Measurements from ENCODE around the gene GYPC.
"Not testable (repeated sequence)": the region's sequence is repeated elsewhere in the genome, so short reads cannot be mapped to it uniquely, and the experiment has no call there.

Gene GYPC

DNA sequence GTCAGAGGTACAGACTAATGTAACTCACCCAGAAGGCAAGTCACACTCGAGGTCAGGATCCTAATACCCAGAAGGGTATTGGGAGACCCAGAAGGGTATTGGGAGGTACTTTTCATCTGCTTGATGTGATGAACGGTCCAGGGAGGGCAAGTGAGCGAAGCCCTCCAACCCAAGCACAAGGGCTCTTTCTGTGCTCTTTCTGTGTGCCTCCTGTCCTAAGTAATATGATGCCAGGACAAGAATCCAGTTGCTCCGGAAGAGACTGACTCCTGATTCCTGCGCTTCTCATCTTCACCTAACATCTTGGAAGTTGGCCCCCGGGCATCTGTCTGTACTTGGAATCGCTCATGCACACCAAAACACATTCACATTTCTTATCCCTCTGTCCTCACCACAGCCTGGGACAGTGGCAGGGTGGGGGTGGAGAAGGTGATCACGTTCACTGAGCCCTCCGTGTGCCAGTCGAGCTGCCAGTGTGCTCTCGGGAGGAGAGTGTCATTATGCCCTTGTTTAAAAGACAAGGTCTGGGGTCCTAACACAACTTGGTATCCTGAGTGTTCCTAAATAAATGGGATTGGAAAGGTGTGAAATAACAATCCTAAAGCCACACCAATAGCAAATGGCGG, 17.1 kb downstream of the GYPC start:
- no peak for DNase-seq

DNA sequence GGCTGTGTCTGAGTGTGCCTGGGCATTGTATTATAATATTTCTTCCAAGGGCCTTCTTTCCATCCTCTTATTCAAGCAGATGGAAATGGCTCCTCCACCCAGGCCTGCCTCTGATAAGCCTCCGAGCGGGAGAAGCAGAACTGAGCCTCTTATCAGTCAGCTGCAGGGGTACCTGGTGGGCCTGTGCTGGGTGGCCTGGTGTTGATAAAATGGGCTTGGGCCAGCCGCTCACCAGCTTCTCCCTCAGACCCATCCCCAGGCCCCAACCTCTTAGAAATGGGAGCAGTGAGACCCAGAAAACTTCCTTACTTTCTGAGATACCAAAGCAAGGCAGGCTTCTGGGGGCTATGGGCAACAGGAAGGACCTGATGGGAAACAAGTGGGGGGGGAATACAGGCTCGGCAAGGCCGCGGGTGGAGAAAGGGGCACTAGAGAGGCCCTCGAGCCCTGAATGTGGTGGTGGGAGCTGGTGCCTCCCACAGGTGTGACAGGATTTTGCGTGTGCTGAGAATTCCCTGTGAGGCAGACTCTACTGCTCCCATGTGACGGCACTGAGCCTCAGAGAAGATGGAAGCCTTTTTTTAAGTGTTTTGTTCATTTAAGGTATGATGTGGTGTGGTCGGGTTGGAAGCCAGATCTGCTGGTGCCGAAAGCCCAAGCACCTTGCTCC, 18.3 kb downstream of the GYPC start:
- no peak for DNase-seq

DNA sequence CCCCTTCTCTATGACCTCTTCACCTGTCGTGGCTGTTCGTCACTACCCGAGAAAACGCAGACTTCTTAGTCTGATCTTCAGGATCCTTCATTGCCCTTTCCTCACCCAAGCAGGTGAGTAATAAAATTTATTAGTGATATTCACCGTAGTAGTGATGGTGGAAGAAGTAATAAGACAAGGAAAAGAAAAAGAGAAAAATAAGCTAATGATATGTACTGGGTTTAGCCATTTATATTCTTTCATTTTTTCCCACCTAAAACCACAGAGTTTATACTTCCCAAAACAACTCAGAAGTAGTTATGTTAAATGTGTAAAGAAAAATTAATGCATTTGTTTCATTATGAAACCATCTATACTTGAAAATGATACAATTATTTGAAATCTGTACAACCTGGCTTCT, 19.7 kb downstream of the GYPC start:
- DNase-seq = no peak

DNA sequence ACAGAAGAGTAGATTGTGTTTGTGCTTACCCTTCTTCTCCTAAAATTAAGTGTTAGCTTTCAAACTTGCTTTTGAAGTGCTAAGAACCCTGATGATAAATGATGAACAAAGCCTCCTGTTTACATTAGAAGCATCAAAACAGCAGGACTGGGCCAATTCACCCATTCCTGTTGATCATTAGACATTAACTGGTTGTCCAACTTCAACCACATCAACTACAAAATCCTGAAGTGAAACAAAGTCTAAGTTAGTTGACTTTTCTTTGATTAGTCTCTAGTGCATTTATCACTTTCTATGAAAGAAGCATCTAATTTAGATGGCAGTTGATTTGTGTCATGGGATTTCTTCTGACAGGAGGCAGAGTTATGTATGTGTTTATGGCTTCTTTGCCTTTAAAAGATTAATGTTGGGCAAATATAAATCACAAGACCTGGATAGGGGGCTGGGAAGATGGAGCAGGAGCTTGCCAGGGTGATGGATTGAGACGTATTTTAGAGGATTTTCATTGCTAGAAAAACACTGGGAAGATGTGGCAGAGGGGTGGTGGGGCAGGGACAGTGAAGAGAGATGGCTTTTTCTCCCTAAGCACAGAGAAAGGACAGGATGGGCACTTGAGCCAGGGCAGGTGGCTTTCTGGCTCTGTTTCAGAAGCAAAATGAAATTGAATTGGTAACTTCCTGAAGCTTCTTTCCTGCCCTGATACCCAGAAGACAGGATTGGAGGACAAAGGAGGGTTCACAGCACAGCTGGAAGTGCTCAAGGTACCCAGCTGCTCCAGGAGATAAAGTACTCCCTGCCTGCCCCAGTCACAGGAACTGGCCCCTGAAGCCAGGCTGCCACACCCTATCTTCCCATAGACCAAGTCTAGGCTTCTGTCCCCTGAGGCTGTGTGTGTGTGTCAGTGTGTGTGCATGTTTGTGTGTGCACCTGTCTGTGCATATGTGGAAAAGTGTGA, 20.5 kb downstream of the GYPC start:
- DNase-seq = no peak

DNA sequence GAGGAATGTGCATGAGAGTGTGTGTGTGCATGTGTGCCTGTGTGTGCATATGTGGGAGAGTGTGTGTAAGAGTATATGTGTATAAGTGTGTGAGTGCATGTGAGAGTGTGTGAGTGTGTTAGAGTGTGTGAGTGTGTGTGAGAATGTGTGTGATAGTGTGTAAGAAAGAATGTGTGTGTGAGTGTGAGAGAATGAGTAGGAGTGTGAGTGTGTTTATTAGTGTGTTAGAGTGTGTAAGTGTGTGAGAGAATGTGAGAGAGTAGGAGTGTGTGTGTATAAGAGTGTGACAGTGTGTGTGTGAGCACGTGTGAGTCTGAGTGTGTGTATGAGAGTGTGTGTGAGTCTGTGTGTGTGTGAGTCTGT, 21.2 kb downstream of the GYPC start:
- no peak for DNase-seq

DNA sequence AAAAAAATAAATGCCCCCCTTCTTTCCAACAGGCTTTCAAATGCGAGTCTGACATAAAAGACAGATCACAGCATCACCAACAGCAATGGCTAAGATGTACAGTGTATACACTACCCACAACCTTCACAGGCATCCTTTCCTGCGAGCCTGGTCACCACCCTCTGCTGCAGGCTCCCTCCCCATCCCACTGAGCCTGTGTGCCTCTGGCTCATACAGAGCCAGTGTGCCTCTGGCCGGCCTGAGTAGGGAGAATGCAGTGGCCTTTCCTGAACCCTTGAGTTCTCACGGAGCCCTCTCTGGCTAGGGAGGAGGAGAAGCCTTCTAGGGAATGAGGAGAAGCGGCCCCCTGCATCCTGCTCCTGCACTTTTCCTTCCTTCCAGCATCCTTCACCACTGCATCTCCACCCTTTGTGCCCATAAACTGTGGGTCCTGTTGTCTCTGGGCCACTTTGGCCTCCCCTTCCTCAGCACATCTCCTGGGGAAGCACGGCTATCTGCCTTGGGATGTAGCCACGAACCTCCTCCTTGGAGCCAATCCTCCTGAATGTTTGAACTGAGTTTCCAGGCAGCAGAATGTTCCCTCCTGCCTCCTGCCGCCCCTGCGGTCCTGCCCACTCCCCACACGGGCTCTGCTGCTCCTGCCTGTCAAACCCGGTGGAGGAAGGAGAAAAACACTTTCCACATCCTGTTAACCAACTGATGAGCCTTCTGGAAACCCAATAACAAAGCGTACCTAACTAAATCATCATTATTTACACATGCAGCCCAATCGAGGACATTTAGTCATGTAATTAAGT, 22.5 kb downstream of the GYPC start:
- no peak for DNase-seq

DNA sequence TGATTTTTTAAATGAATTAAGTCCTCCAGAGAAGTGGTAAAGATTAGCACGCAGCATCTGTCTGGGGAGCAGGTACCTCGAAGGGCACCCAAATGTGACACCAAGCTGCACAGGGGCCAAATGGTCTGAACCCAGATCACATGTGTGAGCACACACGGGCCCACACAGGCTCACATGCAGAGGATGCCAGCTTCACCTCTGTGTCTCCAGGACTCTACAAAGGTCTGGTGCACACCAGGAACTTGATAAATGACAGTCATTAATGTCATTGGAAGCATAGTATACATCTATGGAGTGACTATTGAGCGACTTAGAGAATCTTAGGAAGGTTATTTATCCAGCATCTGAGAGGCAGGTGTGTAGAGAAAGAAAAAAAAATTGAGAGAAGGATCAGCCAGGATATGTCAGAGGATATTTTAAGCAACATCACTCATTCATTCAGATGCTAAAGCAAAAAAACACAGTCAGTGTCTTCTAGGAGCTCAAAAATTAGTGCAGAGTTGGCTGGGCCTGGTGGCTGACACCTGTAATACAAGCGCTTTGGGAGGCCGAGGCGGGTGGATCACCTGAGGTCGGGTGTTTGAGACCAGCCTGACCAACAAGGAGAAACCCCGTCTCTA, 23.2 kb downstream of the GYPC start:
- DNase-seq = no peak

DNA sequence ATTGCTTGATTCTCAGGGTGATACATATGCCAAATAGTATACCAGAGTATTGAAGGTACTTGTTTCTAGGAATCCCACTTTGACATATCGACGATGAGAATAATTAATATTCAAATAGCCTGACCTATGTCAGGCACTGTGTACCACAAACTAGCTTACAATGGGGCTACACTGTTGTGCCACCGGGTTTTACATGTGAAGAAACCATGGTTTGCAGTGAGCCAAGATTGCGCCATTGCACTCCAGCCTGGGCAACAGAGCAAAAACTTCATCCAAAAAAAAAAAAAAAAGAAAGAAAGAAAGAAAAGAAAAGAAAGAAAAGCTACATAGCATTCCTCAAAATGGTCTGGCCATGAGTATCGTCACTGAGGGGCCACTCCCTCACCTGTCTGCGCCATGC, 25.5 kb downstream of the GYPC start:
- no peak for DNase-seq

DNA sequence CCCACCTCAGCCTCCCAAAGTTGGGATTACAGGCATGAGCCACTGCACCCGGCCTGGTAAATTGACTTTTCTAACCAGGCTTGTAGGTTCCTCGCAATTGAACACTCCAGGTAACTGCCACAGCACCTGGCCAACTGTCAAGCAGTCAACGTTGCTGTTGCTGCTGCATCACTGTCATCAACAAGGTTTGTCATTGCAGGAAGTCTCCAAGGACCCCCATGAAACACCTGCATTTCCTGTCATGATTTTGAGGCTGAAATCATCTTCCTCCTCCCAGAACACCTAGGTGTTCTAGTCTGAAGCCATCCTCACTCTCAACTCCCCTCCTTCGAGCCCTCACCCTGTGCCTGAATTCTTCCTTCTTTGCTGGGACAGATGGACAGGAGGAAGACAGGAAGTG, 29.7 kb downstream of the GYPC start:
- no peak for DNase-seq

DNA sequence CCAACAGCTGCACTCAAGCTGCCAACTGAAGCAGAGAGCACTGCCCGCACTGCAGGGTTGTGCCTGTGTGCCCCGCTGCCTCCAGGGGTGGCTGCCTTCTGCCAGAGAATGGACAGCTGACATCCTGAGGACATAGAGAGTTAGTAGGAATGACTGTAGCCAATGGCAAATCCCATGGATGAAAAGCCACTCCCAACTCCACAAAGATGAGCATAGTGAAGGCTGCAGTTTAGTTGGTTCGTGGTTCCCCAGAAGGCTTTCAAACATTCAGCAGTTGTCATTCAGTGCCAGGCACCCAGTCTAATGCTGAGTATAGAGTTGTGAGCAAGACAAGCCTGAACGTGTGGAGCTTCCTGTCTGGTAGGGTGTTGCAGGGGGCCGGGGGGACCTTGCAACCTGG, 30.3 kb downstream of the GYPC start:
- DNase-seq = no peak

DNA sequence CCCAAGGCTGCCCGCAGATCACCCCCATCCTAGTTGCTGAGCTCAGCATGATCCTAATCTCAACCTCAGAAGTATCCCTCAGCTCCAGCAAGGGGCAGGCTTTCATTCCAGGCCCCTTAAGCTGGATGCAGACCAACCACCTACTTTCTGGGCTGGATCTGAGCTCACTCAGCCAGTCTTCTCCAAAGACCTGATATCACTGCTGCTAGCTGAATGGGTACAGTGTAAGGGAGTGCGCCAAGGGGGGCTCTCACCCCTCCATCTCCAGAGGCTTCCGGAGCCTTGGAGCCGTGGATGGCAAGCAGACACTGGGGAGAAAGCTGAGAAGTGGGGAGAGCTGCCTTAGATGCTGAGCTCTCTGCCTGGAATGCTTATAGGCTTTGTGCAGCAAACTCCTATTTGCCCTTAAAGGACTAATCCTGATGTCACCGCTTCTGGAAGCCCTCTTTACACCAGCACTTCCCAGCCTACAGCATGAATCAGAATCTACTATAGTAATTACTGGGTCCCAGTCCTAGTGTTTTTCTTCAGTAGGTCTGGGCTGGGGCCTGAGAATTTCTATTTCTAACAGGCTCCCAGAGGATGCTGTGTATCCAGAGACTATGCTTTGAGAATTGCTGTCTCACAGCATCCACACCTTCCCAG, 31.0 kb downstream of the GYPC start:
- no peak for DNase-seq

DNA sequence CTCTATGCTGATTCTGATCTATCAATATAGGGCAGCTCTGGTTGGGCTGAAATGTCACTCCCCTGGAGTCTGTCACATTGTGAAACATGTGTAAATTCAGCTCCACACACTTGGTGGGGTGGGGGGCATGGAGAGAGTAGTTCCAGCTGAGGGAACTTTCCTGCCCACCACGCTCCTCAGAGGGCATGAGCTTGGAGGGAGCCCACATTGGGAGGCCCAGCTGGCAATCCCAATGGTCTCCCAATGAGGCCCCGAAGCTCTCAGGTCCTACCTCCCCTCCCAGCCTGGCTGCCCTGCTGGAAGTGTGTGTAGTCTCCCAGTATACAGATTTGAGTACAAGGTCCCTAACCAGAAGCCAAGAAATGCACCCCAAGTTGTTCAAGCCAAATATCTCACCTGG, 31.5 kb downstream of the GYPC start:
- no peak for DNase-seq

DNA sequence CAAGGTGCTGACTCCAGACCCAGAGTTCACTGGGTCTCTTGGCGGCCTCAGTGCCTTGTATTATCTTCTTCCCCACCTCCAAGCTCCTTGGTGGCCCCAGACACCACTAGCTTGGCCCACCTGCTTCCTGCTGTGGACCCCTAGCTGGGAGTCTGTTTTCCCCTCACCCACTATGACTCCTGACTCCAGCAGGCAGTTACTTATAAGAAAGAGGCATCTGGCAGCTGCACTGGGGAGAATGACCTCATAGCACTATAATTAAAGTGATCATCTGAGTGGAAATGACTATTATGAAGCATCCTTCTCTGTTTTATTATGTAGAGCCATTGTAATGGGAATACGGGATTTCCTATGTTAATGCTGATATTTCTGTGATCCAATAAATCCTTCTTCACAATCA, 32.6 kb downstream of the GYPC start:
- DNase-seq = not testable (repeated sequence)

DNA sequence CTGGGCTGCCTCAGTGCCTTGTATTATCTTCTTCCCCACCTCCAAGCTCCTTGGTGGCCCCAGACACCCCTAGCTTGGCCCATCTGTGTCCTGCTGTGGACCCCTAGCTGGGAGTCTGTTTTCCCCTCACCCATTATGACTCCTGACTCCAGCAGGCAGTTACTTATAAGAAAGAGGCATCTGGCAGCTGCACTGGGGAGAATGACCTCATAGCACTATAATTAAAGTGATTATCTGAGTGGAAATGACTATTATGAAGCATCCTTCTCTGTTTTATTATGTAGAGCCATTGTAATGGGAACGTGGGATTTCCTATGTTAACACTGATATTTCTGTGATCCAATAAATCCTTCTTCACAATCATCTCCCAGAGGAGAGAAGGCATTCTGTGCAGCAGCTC, 36.3 kb downstream of the GYPC start:
- DNase-seq = not testable (repeated sequence)

DNA sequence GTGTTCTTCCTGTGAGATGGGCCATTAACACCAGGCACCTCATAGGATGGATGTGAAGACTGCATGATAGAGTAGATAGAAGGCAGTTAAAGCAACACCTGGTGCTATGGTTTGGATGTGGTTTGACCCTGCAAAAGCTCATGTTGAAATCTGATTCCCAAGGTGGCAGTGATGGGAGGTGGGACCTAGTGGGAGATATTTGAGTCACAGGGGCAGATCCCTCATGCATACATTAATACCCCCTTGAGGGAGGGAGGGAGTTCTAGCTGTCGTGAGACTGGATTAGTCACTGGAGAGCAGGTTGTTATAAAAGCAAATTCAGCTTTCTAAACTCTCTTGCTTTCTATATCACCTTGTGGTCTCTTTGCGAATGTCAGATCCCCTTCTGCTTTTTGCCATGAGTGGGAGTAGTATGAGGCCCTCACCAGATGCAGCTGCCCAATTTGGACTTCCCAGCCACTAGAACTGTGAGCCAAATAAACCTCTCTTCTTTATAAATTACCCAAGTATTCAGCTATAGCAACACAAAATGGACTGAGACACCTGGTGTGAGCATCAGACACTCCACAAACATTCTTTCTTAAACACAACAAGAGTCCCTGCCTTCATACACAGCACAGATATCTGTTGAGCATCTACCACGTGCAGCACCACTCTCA, 37.1 kb downstream of the GYPC start:
- not testable (repeated sequence) for DNase-seq

DNA sequence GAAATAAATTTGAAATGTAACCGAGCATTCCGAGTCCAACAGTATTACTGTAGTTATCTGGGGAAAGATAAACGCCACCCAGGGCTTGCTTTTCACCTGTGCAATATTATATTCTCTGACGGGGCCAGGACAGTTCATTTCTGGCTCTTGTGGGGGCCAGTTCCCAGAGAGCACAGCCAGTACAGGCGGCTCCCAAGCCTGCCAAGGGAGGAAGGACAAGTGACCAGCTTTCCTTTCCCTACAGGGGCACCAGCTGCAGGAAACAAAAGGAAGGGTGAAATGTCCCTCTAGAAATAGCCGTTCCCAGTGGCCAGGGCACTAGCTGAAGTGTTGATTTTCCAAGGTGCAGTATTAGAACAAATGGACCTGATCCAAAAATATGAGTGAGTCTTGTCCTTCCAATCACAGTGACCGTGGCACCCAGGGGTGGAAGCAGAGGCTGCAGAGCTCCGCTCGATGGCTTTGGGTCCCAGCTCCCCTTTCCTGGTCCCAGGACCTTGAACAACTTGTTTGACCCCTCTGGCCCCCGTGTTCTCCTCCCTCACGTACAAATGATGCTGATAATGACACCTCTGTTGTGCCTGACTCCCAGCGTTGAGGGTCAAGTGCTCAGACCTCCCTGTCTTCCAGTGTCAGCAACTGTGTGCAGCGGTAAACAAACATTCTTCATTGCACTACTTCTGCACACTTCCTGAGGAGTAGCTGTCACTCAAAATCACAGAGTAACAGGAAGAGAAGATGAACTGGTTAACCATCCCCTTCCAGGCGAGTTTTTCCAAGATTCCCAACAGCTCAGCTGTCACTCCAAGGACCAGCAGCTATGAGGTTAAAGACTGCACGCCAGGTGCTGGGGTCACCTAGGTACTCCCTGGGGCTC, 40.9 kb downstream of the GYPC start:
- DNase-seq = no peak

DNA sequence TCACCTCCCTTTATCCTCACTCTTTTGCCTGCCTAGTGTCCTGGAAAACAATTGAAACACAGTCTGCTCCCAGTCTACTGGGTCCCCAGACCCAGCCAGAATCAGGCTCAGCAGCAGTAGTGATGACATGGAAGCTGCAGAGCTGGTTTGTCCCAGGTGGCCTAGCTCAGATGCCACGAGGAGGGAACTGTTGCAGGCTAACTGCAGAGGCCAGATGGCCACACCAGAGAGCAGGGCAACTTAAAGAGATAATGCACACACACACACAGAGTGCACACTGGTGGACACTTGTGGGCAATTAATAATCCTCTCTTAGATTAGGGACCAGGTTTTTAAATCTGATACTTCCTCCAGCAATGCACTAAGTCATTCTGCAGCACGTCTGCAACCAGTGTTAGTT, 42.4 kb downstream of the GYPC start:
- DNase-seq = no peak

DNA sequence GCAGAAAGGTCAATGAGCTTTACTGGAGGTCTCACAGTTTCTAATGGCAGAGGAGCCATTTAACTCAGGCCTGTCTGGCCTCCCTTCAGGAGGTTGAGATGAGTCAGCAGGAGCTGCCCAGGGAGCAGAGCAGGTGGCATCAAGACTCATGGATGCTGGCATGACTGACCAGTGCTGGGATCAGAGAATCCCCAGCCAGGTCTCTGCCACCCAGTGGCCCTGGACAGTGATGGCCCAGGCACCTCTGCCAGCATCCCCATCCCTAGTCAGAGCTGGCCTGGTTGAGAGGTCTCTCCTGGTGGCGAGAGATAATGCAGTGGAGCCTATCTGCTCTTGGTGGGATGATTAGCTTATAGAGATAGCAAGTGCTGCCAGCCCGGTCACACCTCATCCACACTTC, 43.1 kb downstream of the GYPC start:
- DNase-seq = no peak

DNA sequence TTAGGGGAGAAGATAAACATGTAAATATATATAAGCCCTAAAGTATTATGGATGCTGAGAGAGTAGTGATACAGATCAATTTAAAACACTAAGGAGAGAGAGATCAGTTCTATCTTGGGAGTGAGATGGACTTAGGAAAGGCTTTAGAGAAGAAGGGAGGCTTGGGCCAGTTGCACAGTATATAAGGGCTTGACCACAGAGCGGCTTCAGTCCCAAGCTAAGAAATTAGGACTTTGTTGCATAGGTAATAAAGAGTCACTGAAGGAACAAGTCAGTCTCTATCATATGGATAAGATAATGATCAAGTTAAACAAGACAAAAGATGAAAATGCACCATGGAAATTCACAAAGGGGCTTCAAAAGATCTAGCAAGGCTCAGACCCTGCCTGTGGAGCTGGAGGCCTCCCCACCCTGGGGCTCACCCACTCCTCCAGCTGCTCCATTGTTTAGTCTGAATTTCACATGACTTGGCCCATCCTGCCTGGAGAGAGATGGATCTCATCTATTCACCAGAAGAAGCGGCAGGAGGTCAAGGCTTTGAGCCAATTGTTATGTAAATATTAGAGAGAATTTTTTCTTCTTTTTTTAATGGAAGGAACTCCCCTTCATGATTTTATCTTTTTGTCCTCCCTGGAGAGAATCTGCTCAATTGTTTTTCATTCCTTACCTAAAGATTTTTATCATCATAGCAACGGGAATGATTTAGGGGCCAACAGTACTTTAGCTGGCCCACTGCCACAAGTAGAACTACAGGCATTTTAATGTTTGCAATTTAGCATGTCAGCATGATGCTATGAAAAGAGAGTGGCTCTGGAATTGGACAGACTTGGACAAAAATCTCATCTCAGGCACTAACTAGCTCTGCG, 44.0 kb downstream of the GYPC start:
- no peak for DNase-seq

DNA sequence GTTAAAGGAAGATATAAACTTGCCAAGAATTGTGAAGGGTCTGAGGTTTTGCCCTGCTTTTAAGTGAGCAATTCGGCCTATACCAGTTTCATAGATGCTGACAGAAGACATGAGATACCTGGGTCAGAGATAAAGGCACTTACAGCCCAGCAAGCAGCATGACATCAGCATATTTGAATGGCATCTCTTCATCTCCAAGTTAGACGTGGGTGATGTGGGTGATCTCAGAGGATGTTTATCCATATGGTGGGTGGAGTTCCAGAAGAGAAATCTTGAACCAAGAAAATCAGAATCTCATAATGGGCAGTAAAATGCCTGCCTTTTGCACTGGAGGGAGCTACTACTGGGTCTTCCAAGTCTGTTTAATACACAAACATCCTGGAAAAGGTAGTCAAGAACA, 44.7 kb downstream of the GYPC start:
- DNase-seq = no peak

All from NCI-H1436 (cell line).